DOHH2 (cell line): Measurements from ENCODE around the gene CTU1.

Experiments used
- H3F3A ChIP-seq: fragments of 200-600 bp; sonication (generic), shearing (Covaris generic); 2 replicates; pipeline ENCODE4 v1.6.0; 2016; ENCODE audit warnings: antibody characterized with exemption, mild to moderate bottlenecking; ENCODE audit not compliant: control insufficient read depth, insufficient read depth
- H3K27ac ChIP-seq: fragments of 200-600 bp; sonication (generic); 2 replicates; pipeline ENCODE4 v1.5.1; 2014; ENCODE audit warnings: low read depth, mild to moderate bottlenecking, low read length, moderate library complexity
- H3K27me3 ChIP-seq: fragments of 200-600 bp; sonication (generic); 2 replicates; pipeline ENCODE4 v1.6.1; 2014; ENCODE audit warnings: mild to moderate bottlenecking, low read length, mixed read lengths; ENCODE audit not compliant: control insufficient read depth
- H3K36me3 ChIP-seq: fragments of 200-600 bp; sonication (generic); 2 replicates; pipeline ENCODE4 v1.6.1; 2014; ENCODE audit warnings: mild to moderate bottlenecking, low read length, moderate library complexity, mixed read lengths; ENCODE audit not compliant: control insufficient read depth
- H3K4me1 ChIP-seq: fragments of 200-600 bp; sonication (generic); 2 replicates; pipeline ENCODE4 v1.6.1; 2014; ENCODE audit warnings: mild to moderate bottlenecking, low read length, mixed read lengths; ENCODE audit not compliant: control insufficient read depth
- H3K4me2 ChIP-seq: fragments of 200-600 bp; sonication (generic); 2 replicates; pipeline ENCODE4 v1.6.0; 2014; ENCODE audit warnings: mild to moderate bottlenecking, low read length, moderate library complexity
- H3K4me3 ChIP-seq: fragments of 200-600 bp; sonication (generic); 2 replicates; pipeline ENCODE4 v1.5.1; 2014; ENCODE audit warnings: mild to moderate bottlenecking, low read length, mixed read lengths
- H3K79me2 ChIP-seq: fragments of 200-600 bp; sonication (generic); 2 replicates; pipeline ENCODE4 v1.6.1; 2014; ENCODE audit warnings: mild to moderate bottlenecking, low read length, mixed read lengths; ENCODE audit not compliant: control insufficient read depth
- H3K9me2 ChIP-seq: fragments of 200-600 bp; sonication (generic); replicated peaks from 2 replicates; pipeline ENCODE4 v1.6.1; 2014; ENCODE audit warnings: mild to moderate bottlenecking, low read length, mixed read lengths; ENCODE audit not compliant: control insufficient read depth
- H3K9me3 ChIP-seq: fragments of 200-600 bp; sonication (generic); 2 replicates; pipeline ENCODE4 v1.6.1; 2014; ENCODE audit warnings: antibody characterized with exemption, low read length, mixed read lengths; ENCODE audit not compliant: control insufficient read depth, insufficient read depth
- H4K20me1 ChIP-seq: fragments of 200-600 bp; sonication (generic); 2 replicates; pipeline ENCODE4 v1.6.0; 2014; ENCODE audit warnings: low read depth, mild to moderate bottlenecking, antibody characterized with exemption, low read length, moderate library complexity; ENCODE audit not compliant: control insufficient read depth, insufficient read depth
- EZH2phosphoT487 ChIP-seq: fragments of 200-600 bp; sonication (generic); IDR thresholded peaks from 2 replicates; pipeline ENCODE4 v1.6.1; 2017; ENCODE audit warnings: borderline replicate concordance, mild to moderate bottlenecking, antibody characterized with exemption, low read length, moderate library complexity, mixed read lengths
- TF ChIP-seq, protein P1 (sequence below): fragments of 200-600 bp; sonication (generic); IDR thresholded peaks from one replicate; pipeline ENCODE4 v1.5.1; 2014; ENCODE audit warnings: antibody characterized with exemption, mild to moderate bottlenecking, low read depth, low read length; ENCODE audit not compliant: poor library complexity, severe bottlenecking

The CTU1 gene

GRCh38 chr19:51055866-51056265 is 52.3 kb downstream of the CTU1 start:
- no peaks in the 10 kb centered on the region for H3K79me2 ChIP-seq

More at GRCh38 chr19:51055866-51056265, 52.3 kb downstream of the CTU1 start:
- Histone ChIP-seq H3F3A (no peaks in the 10 kb centered on the region), H3K27me3 (peaks cover 6% of the 10 kb centered on the region; the same call in 1 of the 2 replicates), H3K27ac (no peak overlapping the region), H3K4me2 (no peak overlapping the region), H3K4me3 (no peak overlapping the region), H3K4me1 (no peaks in the 10 kb centered on the region), H3K9me2 (no peaks in the 10 kb centered on the region), H4K20me1 (no peaks in the 10 kb centered on the region), H3K9me3 (no peaks in the 10 kb centered on the region), H3K36me3 (no peaks in the 10 kb centered on the region)
- TF ChIP-seq, protein P1, sequence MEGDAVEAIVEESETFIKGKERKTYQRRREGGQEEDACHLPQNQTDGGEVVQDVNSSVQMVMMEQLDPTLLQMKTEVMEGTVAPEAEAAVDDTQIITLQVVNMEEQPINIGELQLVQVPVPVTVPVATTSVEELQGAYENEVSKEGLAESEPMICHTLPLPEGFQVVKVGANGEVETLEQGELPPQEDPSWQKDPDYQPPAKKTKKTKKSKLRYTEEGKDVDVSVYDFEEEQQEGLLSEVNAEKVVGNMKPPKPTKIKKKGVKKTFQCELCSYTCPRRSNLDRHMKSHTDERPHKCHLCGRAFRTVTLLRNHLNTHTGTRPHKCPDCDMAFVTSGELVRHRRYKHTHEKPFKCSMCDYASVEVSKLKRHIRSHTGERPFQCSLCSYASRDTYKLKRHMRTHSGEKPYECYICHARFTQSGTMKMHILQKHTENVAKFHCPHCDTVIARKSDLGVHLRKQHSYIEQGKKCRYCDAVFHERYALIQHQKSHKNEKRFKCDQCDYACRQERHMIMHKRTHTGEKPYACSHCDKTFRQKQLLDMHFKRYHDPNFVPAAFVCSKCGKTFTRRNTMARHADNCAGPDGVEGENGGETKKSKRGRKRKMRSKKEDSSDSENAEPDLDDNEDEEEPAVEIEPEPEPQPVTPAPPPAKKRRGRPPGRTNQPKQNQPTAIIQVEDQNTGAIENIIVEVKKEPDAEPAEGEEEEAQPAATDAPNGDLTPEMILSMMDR: no peak
- no peak for TF ChIP-seq EZH2phosphoT487
